Loucy (cell line): ENCODE data around the gene EMC1.
"Not testable (repeated sequence)": the region's sequence is repeated elsewhere in the genome, so short reads cannot be mapped to it uniquely, and the experiment has no call there.

ENCODE experiments used
- H2AFZ ChIP-seq: fragments of 200-600 bp; sonication (generic); 2 replicates; pipeline ENCODE4 v1.6.0; 2016; ENCODE audit warnings: antibody characterized with exemption, mild to moderate bottlenecking, low read length, moderate library complexity
- H3F3A ChIP-seq: fragments of 200-600 bp; 2 replicates; pipeline ENCODE4 v1.6.0; 2016; ENCODE audit warnings: antibody characterized with exemption, low read depth, mild to moderate bottlenecking
- H3K27me3 ChIP-seq: fragments of 200-600 bp; sonication (generic); 2 replicates; pipeline ENCODE4 v1.6.1; 2014; ENCODE audit warnings: low read length, mild to moderate bottlenecking; ENCODE audit not compliant: insufficient read depth, poor library complexity, severe bottlenecking
- H3K36me3 ChIP-seq: fragments of 200-600 bp; sonication (generic); 2 replicates; pipeline ENCODE4 v1.6.1; 2016; ENCODE audit warnings: low read length; ENCODE audit not compliant: insufficient read depth
- H3K4me1 ChIP-seq: fragments of 200-600 bp; sonication (generic); 2 replicates; pipeline ENCODE4 v1.5.1; 2014; ENCODE audit warnings: low read length, mild to moderate bottlenecking; ENCODE audit not compliant: insufficient read depth, poor library complexity, severe bottlenecking
- H3K4me2 ChIP-seq: fragments of 200-600 bp; sonication (generic); 2 replicates; pipeline ENCODE4 v1.6.0; 2014; ENCODE audit warnings: antibody characterized with exemption, low read length, low read depth, mild to moderate bottlenecking; ENCODE audit not compliant: poor library complexity, severe bottlenecking
- H3K4me3 ChIP-seq: fragments of 200-600 bp; sonication (generic); 2 replicates; pipeline ENCODE4 v1.5.1; 2014; ENCODE audit warnings: low read length, mild to moderate bottlenecking, mixed read lengths; ENCODE audit not compliant: poor library complexity, severe bottlenecking
- H3K79me2 ChIP-seq: fragments of 200-600 bp; sonication (generic); 2 replicates; pipeline ENCODE4 v1.6.1; 2014; ENCODE audit warnings: low read length; ENCODE audit not compliant: insufficient read depth
- H3K9ac ChIP-seq: fragments of 200-600 bp; sonication (generic); 2 replicates; pipeline ENCODE4 v1.6.0; 2014; ENCODE audit warnings: mild to moderate bottlenecking, low read depth, low read length, moderate library complexity; ENCODE audit not compliant: poor library complexity, severe bottlenecking
- H3K9me2 ChIP-seq: fragments of 200-600 bp; sonication (generic); replicated peaks from 2 replicates; pipeline ENCODE4 v1.6.1; 2016; ENCODE audit warnings: low read depth, low read length, mixed read lengths
- H3K9me3 ChIP-seq: fragments of 200-600 bp; sonication (generic); 2 replicates; pipeline ENCODE4 v1.6.1; 2014; ENCODE audit warnings: mild to moderate bottlenecking, antibody characterized with exemption, low read length, low read depth; ENCODE audit not compliant: insufficient read depth
- H4K20me1 ChIP-seq: fragments of 200-600 bp; sonication (generic); 2 replicates; pipeline ENCODE4 v1.6.0; 2014; ENCODE audit warnings: antibody characterized with exemption, low read length, mild to moderate bottlenecking; ENCODE audit not compliant: insufficient read depth, poor library complexity, severe bottlenecking
- EZH2phosphoT487 ChIP-seq: fragments of 200-600 bp; IDR thresholded peaks from 2 replicates; pipeline ENCODE4 v1.6.1; 2018; ENCODE audit warnings: antibody characterized with exemption, mild to moderate bottlenecking, moderate library complexity, borderline replicate concordance
- TF ChIP-seq, protein P1 (sequence below): fragments of 200-600 bp; sonication (generic); conservative IDR thresholded peaks from 2 replicates; pipeline ENCODE4 v1.5.1; 2014; ENCODE audit warnings: mild to moderate bottlenecking, antibody characterized with exemption, low read length

Gene EMC1

DNA sequence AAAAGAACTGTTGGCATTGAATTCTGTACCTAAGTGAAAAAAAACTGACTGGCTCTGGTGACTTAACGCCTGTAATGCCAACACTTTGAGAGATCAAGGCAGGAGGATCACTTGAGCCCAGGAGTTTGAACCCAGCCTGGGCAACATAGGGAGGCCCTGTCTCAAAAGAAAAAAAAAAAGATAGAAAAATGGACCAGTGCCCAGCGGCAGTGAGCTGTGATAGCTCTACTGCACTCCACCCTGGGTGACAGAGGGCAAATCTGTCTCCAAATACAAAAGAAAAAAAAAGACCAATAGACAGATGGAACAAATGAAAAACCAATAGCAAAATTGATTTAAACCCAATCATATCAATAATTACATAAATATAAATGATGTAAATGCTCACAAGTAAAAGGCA is 37.9 kb upstream of the EMC1 start:
- H3K9ac ChIP-seq = no peak overlapping the region
- no peaks in the 10 kb centered on the region for H3K36me3 ChIP-seq
- H3K9me3 ChIP-seq = peaks cover under 1% of the 10 kb centered on the region; the same call in 1 of the 2 replicates
- TF ChIP-seq, protein P1, sequence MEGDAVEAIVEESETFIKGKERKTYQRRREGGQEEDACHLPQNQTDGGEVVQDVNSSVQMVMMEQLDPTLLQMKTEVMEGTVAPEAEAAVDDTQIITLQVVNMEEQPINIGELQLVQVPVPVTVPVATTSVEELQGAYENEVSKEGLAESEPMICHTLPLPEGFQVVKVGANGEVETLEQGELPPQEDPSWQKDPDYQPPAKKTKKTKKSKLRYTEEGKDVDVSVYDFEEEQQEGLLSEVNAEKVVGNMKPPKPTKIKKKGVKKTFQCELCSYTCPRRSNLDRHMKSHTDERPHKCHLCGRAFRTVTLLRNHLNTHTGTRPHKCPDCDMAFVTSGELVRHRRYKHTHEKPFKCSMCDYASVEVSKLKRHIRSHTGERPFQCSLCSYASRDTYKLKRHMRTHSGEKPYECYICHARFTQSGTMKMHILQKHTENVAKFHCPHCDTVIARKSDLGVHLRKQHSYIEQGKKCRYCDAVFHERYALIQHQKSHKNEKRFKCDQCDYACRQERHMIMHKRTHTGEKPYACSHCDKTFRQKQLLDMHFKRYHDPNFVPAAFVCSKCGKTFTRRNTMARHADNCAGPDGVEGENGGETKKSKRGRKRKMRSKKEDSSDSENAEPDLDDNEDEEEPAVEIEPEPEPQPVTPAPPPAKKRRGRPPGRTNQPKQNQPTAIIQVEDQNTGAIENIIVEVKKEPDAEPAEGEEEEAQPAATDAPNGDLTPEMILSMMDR = no peak
- TF ChIP-seq EZH2phosphoT487 = no peak
- no peaks in the 10 kb centered on the region for H4K20me1 ChIP-seq
- H3K4me3 ChIP-seq = no peak overlapping the region
- no peaks in the 10 kb centered on the region for H3K27me3 ChIP-seq
- no peak overlapping the region for H3K4me2 ChIP-seq
- no peak overlapping the region for H2AFZ ChIP-seq
- H3K9me2 ChIP-seq = no peaks in the 10 kb centered on the region
- no peaks in the 10 kb centered on the region for H3F3A ChIP-seq
- no peaks in the 10 kb centered on the region for H3K79me2 ChIP-seq
- H3K4me1 ChIP-seq = no peaks in the 10 kb centered on the region

DNA sequence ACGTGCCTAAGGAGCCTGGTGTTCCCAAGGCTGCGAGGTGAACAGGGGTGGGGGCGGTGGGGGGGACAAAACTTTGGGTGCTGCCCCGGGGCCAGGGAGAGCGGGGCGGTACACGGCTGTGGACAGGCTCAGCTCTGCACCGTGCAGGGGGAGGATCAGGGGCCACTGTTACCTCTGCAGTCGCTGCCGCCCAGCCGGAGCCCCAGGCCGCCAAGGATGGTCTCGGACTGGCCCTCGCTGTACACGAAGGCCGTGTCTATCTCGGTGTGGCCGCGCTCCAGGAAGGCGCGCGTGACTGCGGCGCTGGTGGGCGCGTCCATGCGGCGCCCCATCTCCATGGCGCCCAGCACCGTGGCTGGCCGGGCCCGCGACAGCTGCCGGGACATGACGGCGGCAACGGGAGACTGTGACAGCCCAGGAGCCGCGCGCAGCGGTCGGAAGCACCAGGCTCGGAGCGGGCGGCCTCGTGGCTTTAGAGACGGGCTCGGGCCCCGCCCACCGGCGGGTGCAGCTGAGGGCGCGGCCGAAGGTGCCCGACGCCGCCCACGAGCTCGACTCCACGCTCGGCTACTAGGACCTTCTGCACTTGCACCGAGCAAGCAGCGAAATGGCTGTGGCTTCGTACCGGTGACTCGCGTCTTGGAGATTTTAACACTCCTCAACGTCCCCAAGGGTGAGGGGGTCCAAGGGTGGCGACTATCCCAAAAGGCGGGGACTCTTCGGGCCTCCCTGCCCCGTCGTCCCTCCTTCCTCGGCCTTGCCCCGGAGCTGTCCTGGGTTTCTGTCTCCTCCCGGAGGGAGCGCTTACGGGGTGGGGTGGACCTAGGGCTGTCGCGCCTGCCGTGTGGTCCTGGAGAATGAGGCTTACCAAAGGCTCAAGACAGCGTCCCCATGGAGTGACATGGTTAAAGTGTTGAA is 37.3 kb upstream of the EMC1 start, which contains the start of gene AKR7A3:
Gene AKR7A3, minus strand, starts transcription at position 447 of the 918 bp plus-strand sequence. Its CDS starts 61 bp downstream, at position 386.
- H4K20me1 ChIP-seq, H2AFZ ChIP-seq, H3K79me2 ChIP-seq, H3K9me2 ChIP-seq, H3K4me3 ChIP-seq, H3K27me3 ChIP-seq, H3F3A ChIP-seq, H3K36me3 ChIP-seq, H3K9ac ChIP-seq, H3K4me2 ChIP-seq, H3K4me1 ChIP-seq, H3K9me3 ChIP-seq: not testable (repeated sequence)

DNA sequence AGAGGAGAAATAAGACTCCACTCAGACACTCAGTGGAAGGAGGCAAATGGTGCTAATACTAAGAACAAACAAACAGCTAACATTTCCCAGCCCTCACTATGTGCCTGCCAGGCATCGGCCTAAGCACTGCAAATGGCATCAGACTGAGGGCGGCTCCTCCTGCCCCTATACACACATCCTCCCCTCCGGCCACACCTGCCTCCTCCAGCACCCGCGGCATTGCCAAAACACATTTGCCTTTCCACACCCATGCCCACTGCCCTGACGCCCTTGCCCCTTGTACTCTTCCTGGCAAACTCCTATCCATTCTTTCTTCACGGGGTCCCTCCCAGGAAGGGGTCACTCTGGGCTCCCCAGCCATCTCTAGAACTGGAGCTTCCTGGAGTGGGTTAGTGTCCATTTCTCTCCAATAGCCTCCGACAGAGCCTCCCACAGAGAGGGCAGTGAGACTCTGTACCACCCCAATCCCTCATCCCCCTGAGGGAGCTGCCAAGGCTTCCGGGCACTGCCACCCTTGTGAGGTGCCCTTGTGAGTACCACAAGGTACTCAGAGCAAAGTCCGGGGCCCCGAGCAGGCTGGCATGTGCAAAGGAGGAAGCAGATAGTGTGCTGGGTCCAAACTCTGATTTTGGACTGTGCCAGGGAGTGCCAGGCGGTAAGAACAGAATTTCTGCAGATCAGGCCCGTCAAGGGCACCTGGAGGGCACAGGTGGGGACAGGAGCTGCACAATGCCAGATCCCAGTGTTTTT is 36.3 kb upstream of the EMC1 start:
- no peak overlapping the region for H3K4me3 ChIP-seq
- no peaks in the 10 kb centered on the region for H3K9me3 ChIP-seq
- H4K20me1 ChIP-seq = no peaks in the 10 kb centered on the region
- H3K36me3 ChIP-seq = no peaks in the 10 kb centered on the region
- no peak overlapping the region for H3K9ac ChIP-seq
- TF ChIP-seq EZH2phosphoT487 = no peak
- TF ChIP-seq, protein P1 = no peak
- H3K27me3 ChIP-seq = no peaks in the 10 kb centered on the region
- no peaks in the 10 kb centered on the region for H3K4me1 ChIP-seq
- H3K79me2 ChIP-seq = no peaks in the 10 kb centered on the region
- no peaks in the 10 kb centered on the region for H3F3A ChIP-seq
- H2AFZ ChIP-seq = no peak overlapping the region
- no peak overlapping the region for H3K4me2 ChIP-seq
- H3K9me2 ChIP-seq = no peaks in the 10 kb centered on the region

DNA sequence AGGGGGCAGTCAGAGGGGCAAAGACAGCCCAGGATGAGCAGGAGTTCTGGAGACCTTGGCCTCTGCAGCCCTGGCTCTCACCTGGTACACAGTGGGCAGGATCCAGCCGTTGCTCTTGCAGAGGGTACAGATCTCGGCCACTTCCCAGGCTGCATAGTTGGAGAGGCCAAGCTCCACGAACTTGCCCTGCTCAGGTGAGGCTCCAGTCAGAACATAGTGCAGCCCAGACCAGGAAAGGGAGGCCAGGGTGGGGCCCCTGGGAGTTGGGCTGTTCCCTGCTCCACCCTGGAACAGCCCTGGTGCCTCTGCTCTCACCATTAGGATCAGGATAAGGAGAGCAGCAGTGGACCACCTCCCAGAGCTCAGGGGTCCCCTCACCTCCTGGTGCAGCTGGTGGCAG is 34.5 kb upstream of the EMC1 start:
- not testable (repeated sequence) for H3K9me2 ChIP-seq, H3K4me1 ChIP-seq, H3K9me3 ChIP-seq, H3K4me2 ChIP-seq, H3K27me3 ChIP-seq, H2AFZ ChIP-seq, H3F3A ChIP-seq, H3K4me3 ChIP-seq, H3K36me3 ChIP-seq, H3K9ac ChIP-seq, H4K20me1 ChIP-seq, H3K79me2 ChIP-seq

DNA sequence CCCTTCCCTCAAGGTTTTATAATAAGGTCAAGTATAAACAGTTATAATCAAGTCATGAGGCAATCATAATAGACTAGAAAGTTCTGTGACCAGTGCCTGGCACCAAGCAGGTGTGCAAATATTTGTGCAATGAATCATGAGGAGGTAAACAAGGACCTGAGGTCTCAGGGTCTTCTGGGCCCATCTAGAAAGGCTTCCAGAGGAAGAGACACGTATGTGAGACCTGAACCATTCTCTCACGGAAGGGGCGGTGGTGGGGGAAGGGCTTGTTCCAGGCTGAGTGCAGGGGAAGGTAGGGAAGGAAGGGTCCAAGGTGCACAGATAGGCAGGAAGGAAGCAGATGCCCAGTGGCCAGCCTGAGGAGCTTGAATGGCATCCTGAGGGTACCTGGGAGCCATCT is 34.0 kb upstream of the EMC1 start:
- H3K9ac ChIP-seq, H3K4me3 ChIP-seq, H3F3A ChIP-seq, H3K4me1 ChIP-seq, H3K4me2 ChIP-seq, H3K36me3 ChIP-seq, H3K9me3 ChIP-seq, H3K79me2 ChIP-seq, H4K20me1 ChIP-seq, H3K9me2 ChIP-seq, H3K27me3 ChIP-seq, H2AFZ ChIP-seq: not testable (repeated sequence)
